HEK293T (cell line): ENCODE data around the gene PTS.

Experiments used
- CTCF ChIA-PET: fragments of 350-600 bp; formaldehyde crosslinking; extraction: SDS; loops from one replicate; lab custom pipeline; 2021; ENCODE audit warnings: antibody characterized with exemption, inconsistent platforms; lab: Yijun Ruan, JAX
- POLR2A ChIA-PET: fragments of 350-600 bp; formaldehyde crosslinking; extraction: SDS; loops from one replicate; lab custom pipeline; 2020; ENCODE audit warnings: antibody characterized with exemption, inconsistent platforms; lab: Yijun Ruan, JAX
- DNase-seq: peaks from one replicate; pipeline ENCODE4 v3.0.0; 2012; ENCODE audit warnings: mixed read lengths; ENCODE audit errors: extremely low spot score
- ARNT ChIP-seq: fragments of 450-650 bp; IDR thresholded peaks from 2 replicates; pipeline ENCODE4 v1.6.1; 2017; ENCODE audit warnings: mild to moderate bottlenecking
- BHLHE40 ChIP-seq: fragments of 450-650 bp; IDR thresholded peaks from 2 replicates; pipeline ENCODE4 v1.6.1; 2016; ENCODE audit warnings: mild to moderate bottlenecking, moderate library complexity, borderline replicate concordance
- CTBP1 ChIP-seq: fragments of 450-650 bp; IDR thresholded peaks from 2 replicates; pipeline ENCODE4 v1.6.1; 2016; ENCODE audit warnings: borderline replicate concordance
- ELF4 ChIP-seq: fragments of 450-650 bp; IDR thresholded peaks from 2 replicates; pipeline ENCODE4 v1.6.1; 2017; ENCODE audit warnings: antibody characterized with exemption
- FOXA1 ChIP-seq: fragments of 450-650 bp; IDR thresholded peaks from 2 replicates; pipeline ENCODE4 v1.6.1; 2016; ENCODE audit warnings: mild to moderate bottlenecking
- FOXK2 ChIP-seq: fragments of 450-650 bp; IDR thresholded peaks from 2 replicates; pipeline ENCODE4 v1.6.1; 2016; ENCODE audit warnings: mild to moderate bottlenecking
- FOXM1 ChIP-seq: fragments of 450-650 bp; IDR thresholded peaks from 2 replicates; pipeline ENCODE4 v1.6.1; 2017; ENCODE audit warnings: mild to moderate bottlenecking, borderline replicate concordance
- HDGF ChIP-seq: fragments of 450-650 bp; IDR thresholded peaks from 2 replicates; pipeline ENCODE4 v1.6.1; 2017; ENCODE audit warnings: antibody characterized with exemption, borderline replicate concordance
- L3MBTL2 ChIP-seq: fragments of 450-650 bp; conservative IDR thresholded peaks from 2 replicates; pipeline ENCODE4 v1.6.1; 2016; ENCODE audit warnings: mild to moderate bottlenecking
- LEF1 ChIP-seq: fragments of 450-650 bp; IDR thresholded peaks from 2 replicates; pipeline ENCODE4 v1.6.1; 2017; ENCODE audit warnings: mild to moderate bottlenecking, borderline replicate concordance
- NFRKB ChIP-seq: fragments of 450-650 bp; IDR thresholded peaks from 2 replicates; pipeline ENCODE4 v1.6.1; 2016; ENCODE audit warnings: mild to moderate bottlenecking, moderate library complexity
- SP1 ChIP-seq: fragments of 450-650 bp; IDR thresholded peaks from 2 replicates; pipeline ENCODE4 v1.6.1; 2017
- SUZ12 ChIP-seq: fragments of 450-650 bp; IDR thresholded peaks from 2 replicates; pipeline ENCODE4 v1.6.1; 2016; ENCODE audit warnings: mild to moderate bottlenecking
- TARDBP ChIP-seq: fragments of 450-650 bp; IDR thresholded peaks from 2 replicates; pipeline ENCODE4 v1.6.1; 2016
- ZNF384 ChIP-seq: fragments of 450-650 bp; IDR thresholded peaks from 2 replicates; pipeline ENCODE4 v1.6.1; 2016
- TF ChIP-seq, protein P1 (sequence below): fragments of 450-650 bp; IDR thresholded peaks from 2 replicates; pipeline ENCODE4 v1.6.1; 2016

PTS gene

GRCh38 chr11:112219476-112220232 is 6.6 kb upstream of the PTS start:
- TF ChIP-seq, protein P1, sequence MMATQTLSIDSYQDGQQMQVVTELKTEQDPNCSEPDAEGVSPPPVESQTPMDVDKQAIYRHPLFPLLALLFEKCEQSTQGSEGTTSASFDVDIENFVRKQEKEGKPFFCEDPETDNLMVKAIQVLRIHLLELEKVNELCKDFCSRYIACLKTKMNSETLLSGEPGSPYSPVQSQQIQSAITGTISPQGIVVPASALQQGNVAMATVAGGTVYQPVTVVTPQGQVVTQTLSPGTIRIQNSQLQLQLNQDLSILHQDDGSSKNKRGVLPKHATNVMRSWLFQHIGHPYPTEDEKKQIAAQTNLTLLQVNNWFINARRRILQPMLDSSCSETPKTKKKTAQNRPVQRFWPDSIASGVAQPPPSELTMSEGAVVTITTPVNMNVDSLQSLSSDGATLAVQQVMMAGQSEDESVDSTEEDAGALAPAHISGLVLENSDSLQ = 0 out of 2 replicates have a peak, but pooled peaks have one; percentile 22
- TF ChIP-seq FOXA1 = no peak
- POLR2A ChIA-PET = no interaction called here
- CTCF ChIA-PET = interaction anchor here (0.6 to 1.6 kb wide), 6 partner anchors 60 to 74 kb away, joined by 3 to 9 read pairs (median 4); no protein-coding TSS in a partner anchor
- peak; percentile 70 for DNase-seq

GRCh38 chr11:112221274-112221835 is 4.9 kb upstream of the PTS start:
- no peak for DNase-seq

DNA sequence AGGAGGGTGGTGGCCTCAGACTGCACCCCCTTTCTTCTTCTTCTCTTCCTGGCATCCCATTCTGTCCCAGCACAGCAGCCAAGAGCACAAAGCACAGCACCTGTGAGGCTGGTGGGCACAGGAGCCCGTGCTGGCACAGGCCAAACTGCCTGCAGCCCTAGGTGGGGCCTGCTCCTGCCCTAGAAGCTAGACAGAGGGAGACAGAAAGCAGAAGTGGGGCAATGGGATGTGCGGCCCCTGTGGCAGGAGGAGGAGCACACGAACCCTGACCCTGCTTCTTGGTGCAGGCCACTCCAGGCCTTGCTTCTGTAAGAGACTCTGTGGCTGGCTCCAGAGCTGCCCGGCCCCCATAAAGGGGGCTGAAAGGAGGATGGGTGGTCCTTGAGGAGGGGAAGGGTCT is 3.9 kb upstream of the PTS start:
- TF ChIP-seq SUZ12 (no peak), SP1 (no peak), FOXM1 (no peak), L3MBTL2 (no peak), NFRKB (no peak), BHLHE40 (no peak), CTBP1 (no peak), LEF1 (no peak), ARNT (no peak), HDGF (no peak)
- TF ChIP-seq, protein P1 = no peak
- ChIA-PET POLR2A (no interaction called here), CTCF (interaction anchor here (1.1 to 2.0 kb wide), 2 partner anchors 47 to 57 kb away, joined by 3 to 17 read pairs; partner anchors contain the start of gene BCO2)
- DNase-seq = no peak

More at GRCh38 chr11:112221274-112221835, 4.9 kb upstream of the PTS start:
- POLR2A ChIA-PET = interaction anchor here (1.2 kb wide), 1 partner anchor 59 kb away, joined by 3 read pairs; no protein-coding TSS in a partner anchor
- CTCF ChIA-PET = interaction anchor here (0.8 to 1.6 kb wide), 3 partner anchors 59 to 278 kb away, joined by 4 to 7 read pairs (median 7); no protein-coding TSS in a partner anchor
- no peak for TF ChIP-seq FOXA1
- no peak for TF ChIP-seq LEF1
- no peak for TF ChIP-seq SUZ12
- TF ChIP-seq TARDBP = no peak
- TF ChIP-seq HDGF = no peak
- TF ChIP-seq CTBP1 = no peak
- TF ChIP-seq NFRKB = no peak
- TF ChIP-seq SP1 = no peak
- TF ChIP-seq, protein P1 = no peak
- no peak for TF ChIP-seq BHLHE40
- no peak for TF ChIP-seq L3MBTL2
- TF ChIP-seq ARNT = no peak
- no peak for TF ChIP-seq ELF4
- no peak for TF ChIP-seq FOXK2
- no peak for TF ChIP-seq ZNF384
- TF ChIP-seq FOXM1 = no peak

DNA sequence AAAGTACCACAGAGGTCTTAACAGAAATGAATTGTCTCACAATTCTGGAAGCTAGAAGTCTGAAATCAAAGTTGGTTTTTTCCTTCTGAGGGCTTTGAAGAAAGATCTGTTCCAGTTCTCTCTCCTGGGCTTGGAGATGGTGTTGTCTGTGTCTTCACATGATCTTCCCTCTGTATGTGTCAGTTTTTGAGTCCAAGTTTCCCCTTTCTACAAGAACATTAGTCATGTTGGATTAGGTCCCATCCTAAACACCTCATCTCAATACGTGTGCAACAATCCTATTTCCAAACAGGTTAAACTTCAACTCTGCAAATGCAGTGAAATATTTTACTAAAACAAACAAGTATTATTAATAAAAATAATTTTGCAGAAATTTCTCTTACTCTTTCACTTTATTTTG is 3.1 kb upstream of the PTS start:
- DNase-seq = no peak
- CTCF ChIA-PET = interaction anchor here (1.1 to 2.0 kb wide), 2 partner anchors 48 to 57 kb away, joined by 3 to 17 read pairs; partner anchors contain the start of gene BCO2
- POLR2A ChIA-PET = no interaction called here
- TF ChIP-seq HDGF = no peak

- CTCF ChIA-PET = interaction anchor here (2.0 kb wide), 1 partner anchor 56 kb away, joined by 17 read pairs; no protein-coding TSS in a partner anchor
- no peak for TF ChIP-seq L3MBTL2
- no peak for TF ChIP-seq FOXM1
- no peak for TF ChIP-seq TARDBP
- TF ChIP-seq LEF1 = no peak
- TF ChIP-seq NFRKB = no peak
- TF ChIP-seq FOXA1 = no peak
- DNase-seq = no peak
- POLR2A ChIA-PET = no interaction called here
These were observed 2.3 kb upstream of the PTS start for GRCh38 chr11:112223754-112224532.

DNA sequence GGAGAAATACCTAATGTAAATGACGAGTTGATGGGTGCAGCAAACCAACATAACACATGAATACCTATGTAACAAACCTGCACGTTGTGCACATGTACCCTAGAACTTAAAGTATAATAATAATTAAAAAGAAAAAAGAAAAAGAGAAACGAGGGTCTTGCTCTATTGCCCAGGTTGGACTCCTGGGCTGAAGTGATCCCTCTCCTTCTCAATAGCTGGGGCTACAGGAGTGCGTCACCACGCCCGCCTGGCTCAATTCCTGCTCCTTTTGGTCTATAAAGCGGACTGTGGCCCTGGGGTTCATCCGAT is 521 bp upstream of the PTS start:
- DNase-seq = no peak
- CTCF ChIA-PET = interaction anchor here (0.5 to 0.9 kb wide), 2 partner anchors 52 to 112 kb away, joined by 3 read pairs; no protein-coding TSS in a partner anchor
- POLR2A ChIA-PET = interaction anchor here (0.6 to 1.9 kb wide), 3 partner anchors 15 to 54 kb away, joined by 3 to 8 read pairs (median 3); no protein-coding TSS in a partner anchor
- TF ChIP-seq, protein P1 = no peak
- TF ChIP-seq ZNF384 (no peak), TARDBP (no peak), LEF1 (no peak), BHLHE40 (no peak), SUZ12 (no peak), HDGF (no peak), FOXM1 (no peak), NFRKB (no peak), FOXA1 (no peak), SP1 (no peak), ARNT (no peak)
